Loucy (cell line): ENCODE results near the gene PBX1.

Experiments used
- H2AFZ ChIP-seq: fragments of 200-600 bp; sonication (generic); 2 replicates; pipeline ENCODE4 v1.6.0; 2016; ENCODE audit warnings: antibody characterized with exemption, mild to moderate bottlenecking, low read length, moderate library complexity
- H3F3A ChIP-seq: fragments of 200-600 bp; 2 replicates; pipeline ENCODE4 v1.6.0; 2016; ENCODE audit warnings: antibody characterized with exemption, low read depth, mild to moderate bottlenecking
- H3K27me3 ChIP-seq: fragments of 200-600 bp; sonication (generic); 2 replicates; pipeline ENCODE4 v1.6.1; 2014; ENCODE audit warnings: low read length, mild to moderate bottlenecking; ENCODE audit not compliant: insufficient read depth, poor library complexity, severe bottlenecking
- H3K36me3 ChIP-seq: fragments of 200-600 bp; sonication (generic); 2 replicates; pipeline ENCODE4 v1.6.1; 2016; ENCODE audit warnings: low read length; ENCODE audit not compliant: insufficient read depth
- H3K4me1 ChIP-seq: fragments of 200-600 bp; sonication (generic); 2 replicates; pipeline ENCODE4 v1.5.1; 2014; ENCODE audit warnings: low read length, mild to moderate bottlenecking; ENCODE audit not compliant: insufficient read depth, poor library complexity, severe bottlenecking
- H3K4me2 ChIP-seq: fragments of 200-600 bp; sonication (generic); 2 replicates; pipeline ENCODE4 v1.6.0; 2014; ENCODE audit warnings: antibody characterized with exemption, low read length, low read depth, mild to moderate bottlenecking; ENCODE audit not compliant: poor library complexity, severe bottlenecking
- H3K4me3 ChIP-seq: fragments of 200-600 bp; sonication (generic); 2 replicates; pipeline ENCODE4 v1.5.1; 2014; ENCODE audit warnings: low read length, mild to moderate bottlenecking, mixed read lengths; ENCODE audit not compliant: poor library complexity, severe bottlenecking
- H3K79me2 ChIP-seq: fragments of 200-600 bp; sonication (generic); 2 replicates; pipeline ENCODE4 v1.6.1; 2014; ENCODE audit warnings: low read length; ENCODE audit not compliant: insufficient read depth
- H3K9ac ChIP-seq: fragments of 200-600 bp; sonication (generic); 2 replicates; pipeline ENCODE4 v1.6.0; 2014; ENCODE audit warnings: mild to moderate bottlenecking, low read depth, low read length, moderate library complexity; ENCODE audit not compliant: poor library complexity, severe bottlenecking
- H3K9me2 ChIP-seq: fragments of 200-600 bp; sonication (generic); replicated peaks from 2 replicates; pipeline ENCODE4 v1.6.1; 2016; ENCODE audit warnings: low read depth, low read length, mixed read lengths
- H3K9me3 ChIP-seq: fragments of 200-600 bp; sonication (generic); 2 replicates; pipeline ENCODE4 v1.6.1; 2014; ENCODE audit warnings: mild to moderate bottlenecking, antibody characterized with exemption, low read length, low read depth; ENCODE audit not compliant: insufficient read depth
- H4K20me1 ChIP-seq: fragments of 200-600 bp; sonication (generic); 2 replicates; pipeline ENCODE4 v1.6.0; 2014; ENCODE audit warnings: antibody characterized with exemption, low read length, mild to moderate bottlenecking; ENCODE audit not compliant: insufficient read depth, poor library complexity, severe bottlenecking
- EZH2phosphoT487 ChIP-seq: fragments of 200-600 bp; IDR thresholded peaks from 2 replicates; pipeline ENCODE4 v1.6.1; 2018; ENCODE audit warnings: antibody characterized with exemption, mild to moderate bottlenecking, moderate library complexity, borderline replicate concordance
- TF ChIP-seq, protein P1 (sequence below): fragments of 200-600 bp; sonication (generic); conservative IDR thresholded peaks from 2 replicates; pipeline ENCODE4 v1.5.1; 2014; ENCODE audit warnings: mild to moderate bottlenecking, antibody characterized with exemption, low read length

PBX1 gene

DNA sequence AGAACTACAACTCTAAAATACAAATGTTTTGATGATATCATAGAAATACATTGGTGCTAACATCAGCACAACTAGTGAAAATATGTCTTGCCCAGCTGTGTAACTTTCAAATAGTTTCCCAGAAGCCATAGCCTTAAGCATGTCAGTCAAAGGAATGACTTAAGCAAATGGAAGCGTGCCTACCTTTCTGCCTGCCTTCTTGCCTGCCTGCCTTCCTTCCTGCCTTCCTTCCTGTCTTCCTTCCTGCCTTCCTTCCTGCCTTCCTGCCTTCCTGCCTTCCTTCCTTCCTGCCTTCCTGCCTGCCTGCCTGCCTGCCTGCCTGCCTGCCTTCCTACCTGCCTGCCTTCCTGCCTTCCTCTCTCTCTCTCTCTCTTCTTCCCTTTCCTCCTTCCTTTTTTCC lies 104.0 kb downstream of the PBX1 start:
- H3K4me1 ChIP-seq: peaks cover 13% of the 10 kb centered on the region

DNA sequence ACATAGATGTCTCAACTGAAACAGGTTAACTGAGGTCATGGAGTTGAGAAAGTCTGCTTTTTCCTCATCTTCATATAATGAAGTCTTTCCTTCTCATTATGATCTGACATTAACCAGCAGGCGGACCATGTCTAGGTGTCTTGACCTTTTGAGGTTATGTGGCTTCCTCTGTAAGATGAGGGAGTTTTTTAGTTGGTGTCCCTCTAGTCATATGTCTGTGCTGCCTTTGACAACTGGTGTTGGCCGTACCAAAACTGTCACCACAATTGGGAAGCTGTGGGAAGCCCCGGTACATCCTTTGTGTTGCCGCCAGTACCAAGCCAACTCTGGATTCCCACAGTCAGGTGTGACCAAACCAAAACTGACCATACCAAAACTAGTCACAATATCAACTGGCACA lies 105.1 kb downstream of the PBX1 start:
- H3K4me1 ChIP-seq: peaks cover 13% of the 10 kb centered on the region
- no peaks in the 10 kb centered on the region for H3K27me3 ChIP-seq
- no peak overlapping the region for H2AFZ ChIP-seq
- TF ChIP-seq EZH2phosphoT487: no peak
- TF ChIP-seq, protein P1, sequence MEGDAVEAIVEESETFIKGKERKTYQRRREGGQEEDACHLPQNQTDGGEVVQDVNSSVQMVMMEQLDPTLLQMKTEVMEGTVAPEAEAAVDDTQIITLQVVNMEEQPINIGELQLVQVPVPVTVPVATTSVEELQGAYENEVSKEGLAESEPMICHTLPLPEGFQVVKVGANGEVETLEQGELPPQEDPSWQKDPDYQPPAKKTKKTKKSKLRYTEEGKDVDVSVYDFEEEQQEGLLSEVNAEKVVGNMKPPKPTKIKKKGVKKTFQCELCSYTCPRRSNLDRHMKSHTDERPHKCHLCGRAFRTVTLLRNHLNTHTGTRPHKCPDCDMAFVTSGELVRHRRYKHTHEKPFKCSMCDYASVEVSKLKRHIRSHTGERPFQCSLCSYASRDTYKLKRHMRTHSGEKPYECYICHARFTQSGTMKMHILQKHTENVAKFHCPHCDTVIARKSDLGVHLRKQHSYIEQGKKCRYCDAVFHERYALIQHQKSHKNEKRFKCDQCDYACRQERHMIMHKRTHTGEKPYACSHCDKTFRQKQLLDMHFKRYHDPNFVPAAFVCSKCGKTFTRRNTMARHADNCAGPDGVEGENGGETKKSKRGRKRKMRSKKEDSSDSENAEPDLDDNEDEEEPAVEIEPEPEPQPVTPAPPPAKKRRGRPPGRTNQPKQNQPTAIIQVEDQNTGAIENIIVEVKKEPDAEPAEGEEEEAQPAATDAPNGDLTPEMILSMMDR: no peak
- no peaks in the 10 kb centered on the region for H3K79me2 ChIP-seq
- no peak overlapping the region for H3K4me2 ChIP-seq
- H3K36me3 ChIP-seq: no peaks in the 10 kb centered on the region
- peaks cover 3% of the 10 kb centered on the region; the same call in 1 of the 2 replicates for H3F3A ChIP-seq
- H4K20me1 ChIP-seq: no peaks in the 10 kb centered on the region
- H3K9me2 ChIP-seq: no peaks in the 10 kb centered on the region
- H3K9ac ChIP-seq: no peak overlapping the region
- no peaks in the 10 kb centered on the region for H3K9me3 ChIP-seq
- no peak overlapping the region for H3K4me3 ChIP-seq

More for the DNA sequence above, 104.0 kb downstream of the PBX1 start:
- Histone ChIP-seq H3K27me3 (no peaks in the 10 kb centered on the region), H3K9ac (no peak overlapping the region), H3F3A (peaks cover 3% of the 10 kb centered on the region; the same call in 1 of the 2 replicates), H4K20me1 (no peaks in the 10 kb centered on the region), H3K36me3 (no peaks in the 10 kb centered on the region), H3K79me2 (no peaks in the 10 kb centered on the region), H3K9me2 (no peaks in the 10 kb centered on the region), H3K9me3 (no peaks in the 10 kb centered on the region), H3K4me3 (no peak overlapping the region), H2AFZ (no peak overlapping the region), H3K4me2 (no peak overlapping the region)
- TF ChIP-seq, protein P1: no peak
- TF ChIP-seq EZH2phosphoT487: no peak

DNA sequence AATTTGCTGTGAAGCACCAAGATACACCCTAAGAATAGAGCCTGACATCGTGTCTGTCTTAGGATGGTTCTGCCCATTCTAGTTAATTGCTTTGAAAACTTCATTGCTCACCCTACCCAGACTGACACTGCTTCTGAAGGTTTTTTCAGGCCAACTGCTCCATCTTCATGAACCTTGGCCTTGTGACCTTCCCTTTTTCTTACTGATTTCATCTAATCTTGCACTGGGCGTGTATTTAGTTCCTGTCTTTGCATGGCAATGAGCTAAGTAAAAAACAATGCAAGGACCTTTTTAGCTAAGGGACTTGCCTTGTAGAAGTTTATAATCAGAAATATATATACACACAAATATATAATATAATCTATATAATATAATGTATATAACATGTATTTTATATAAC lies 108.0 kb downstream of the PBX1 start:
- Histone ChIP-seq H3K4me2 (no peak overlapping the region), H3F3A (no peaks in the 10 kb centered on the region), H3K4me3 (no peak overlapping the region), H3K79me2 (no peaks in the 10 kb centered on the region), H3K27me3 (no peaks in the 10 kb centered on the region), H3K36me3 (no peaks in the 10 kb centered on the region), H3K4me1 (no peaks in the 10 kb centered on the region), H4K20me1 (no peaks in the 10 kb centered on the region), H3K9me3 (no peaks in the 10 kb centered on the region), H2AFZ (no peak overlapping the region), H3K9me2 (no peaks in the 10 kb centered on the region), H3K9ac (no peak overlapping the region)
- no peak for TF ChIP-seq EZH2phosphoT487
- TF ChIP-seq, protein P1: no peak
